ENCODE measurements around the gene MYDGF.
A peak's percentile ranks its signal among the peaks of the same experiment; 100 is the strongest.
"Not testable (repeated sequence)": the region's sequence is repeated elsewhere in the genome, so short reads cannot be mapped to it uniquely, and the experiment has no call there.

The MYDGF gene

DNA sequence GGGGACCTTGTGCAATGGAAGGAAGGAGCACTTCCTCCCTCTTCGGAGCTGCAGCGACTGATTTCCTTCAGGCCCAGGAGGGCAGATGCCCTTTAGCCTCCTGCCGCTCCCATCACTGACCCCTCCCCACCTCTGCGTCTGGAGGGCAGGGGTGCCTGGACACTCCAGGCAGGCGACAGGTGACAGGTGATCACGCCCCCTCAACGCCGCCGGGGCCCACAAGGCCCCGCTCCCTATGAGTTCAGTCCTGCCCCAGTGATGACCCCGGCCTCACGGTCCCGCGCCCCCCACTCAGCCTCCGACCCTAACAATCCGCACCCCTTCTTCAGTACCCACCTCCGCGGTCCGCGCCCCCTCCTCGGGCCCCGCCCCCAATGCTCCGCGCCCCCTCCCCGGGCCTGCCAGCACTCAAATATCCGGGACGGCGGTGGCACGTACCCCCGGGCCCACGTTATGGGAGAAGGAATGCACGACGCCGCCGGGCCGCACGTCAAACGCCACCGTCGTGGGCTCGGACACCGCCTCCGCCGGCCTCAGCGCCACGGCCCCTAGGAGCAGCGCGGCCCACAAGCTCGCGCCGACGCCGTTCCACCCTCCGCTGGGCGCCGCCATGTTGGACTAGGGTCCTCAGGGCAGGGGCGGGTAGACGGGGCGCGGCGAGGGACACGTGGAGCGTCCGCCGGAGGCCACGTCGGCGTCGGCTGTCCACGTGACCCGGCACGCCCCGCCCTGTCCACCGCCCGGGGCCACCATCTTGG, at the start of gene MYDGF:
Gene MYDGF (minus strand): TSS at position 620 of the 758 bp plus-strand sequence. CDS start 8 bp downstream, at position 612.
- DNase-seq, result peak; percentile 87

GRCh38 chr19:4719499-4719866, 49.3 kb upstream of the MYDGF start:
- no peak for DNase-seq

DNA sequence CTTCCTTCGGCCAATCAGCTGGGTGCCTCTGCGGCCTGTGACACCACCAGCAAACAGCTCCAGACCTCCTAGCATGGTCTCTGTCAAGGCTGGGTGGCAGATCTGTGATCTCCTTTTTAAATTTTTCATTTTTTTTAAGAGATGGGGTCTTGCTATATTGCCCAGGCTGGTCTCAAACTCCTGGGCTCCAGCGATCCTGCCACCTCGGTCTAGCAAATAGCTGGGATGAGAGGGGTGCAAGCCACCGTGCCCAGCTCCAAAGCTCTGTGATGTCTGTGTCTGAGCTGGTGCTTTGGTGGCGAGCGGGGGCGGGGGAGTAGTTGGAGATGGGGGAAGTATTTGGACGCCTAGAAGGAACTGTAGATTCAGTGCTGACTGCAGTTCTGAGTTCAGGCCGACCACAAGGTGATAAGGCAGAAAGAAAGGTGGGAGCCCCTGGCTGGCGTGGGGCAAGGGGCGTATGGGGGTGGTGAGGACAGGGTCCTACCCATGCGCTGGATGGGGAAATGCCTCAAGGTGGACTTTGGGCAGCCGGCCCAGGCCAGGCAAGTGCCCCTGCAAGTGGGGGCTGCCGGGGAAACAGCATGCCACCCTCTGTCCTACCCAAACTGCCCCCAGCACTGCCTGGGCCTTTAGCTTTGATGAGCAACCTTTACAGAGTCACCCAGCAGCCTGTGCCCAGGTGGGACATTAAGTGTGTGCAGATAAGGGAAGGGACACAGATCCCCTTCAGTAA, 48.0 kb upstream of the MYDGF start:
- no peak for DNase-seq

DNA sequence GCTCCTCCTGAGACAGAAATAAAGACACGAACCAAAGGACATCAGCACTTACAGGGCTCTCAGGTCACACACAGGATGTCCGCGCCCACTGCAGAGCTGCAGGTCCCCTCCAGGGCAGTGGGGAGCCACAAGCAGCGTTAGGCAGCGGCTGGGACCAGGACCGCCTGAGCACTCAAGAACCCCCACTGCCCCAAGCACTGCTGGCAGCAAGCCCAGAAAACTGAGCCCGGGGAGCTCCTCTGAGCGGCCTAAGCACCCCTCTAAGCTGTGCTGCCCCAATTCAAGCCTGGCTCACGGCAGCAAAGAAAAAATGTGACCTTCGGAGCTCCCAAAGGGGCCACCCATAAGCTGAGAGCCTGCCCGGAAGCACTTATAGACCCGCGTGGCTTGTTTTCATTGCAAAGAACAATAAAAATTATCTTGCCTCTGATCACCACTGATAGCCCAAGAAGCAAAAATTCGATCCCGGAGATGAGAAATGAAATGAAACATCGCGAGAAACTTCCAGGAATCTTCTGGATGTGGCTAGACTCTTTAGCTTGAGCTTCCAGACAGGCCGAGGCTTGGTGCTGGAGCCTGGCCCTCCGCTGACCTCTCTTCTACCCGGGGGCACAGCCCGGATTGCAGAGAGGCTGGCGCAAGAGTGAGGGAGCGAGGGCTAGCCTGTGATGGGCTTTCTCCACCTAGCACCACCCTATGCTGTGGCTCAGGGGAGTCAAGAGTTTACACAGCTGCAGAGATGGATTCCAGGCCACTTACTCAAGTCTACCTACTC, 47.2 kb upstream of the MYDGF start:
- no peak for DNase-seq

GRCh38 chr19:4715529-4716221, 45.5 kb upstream of the MYDGF start:
- DNase-seq, result no peak

DNA sequence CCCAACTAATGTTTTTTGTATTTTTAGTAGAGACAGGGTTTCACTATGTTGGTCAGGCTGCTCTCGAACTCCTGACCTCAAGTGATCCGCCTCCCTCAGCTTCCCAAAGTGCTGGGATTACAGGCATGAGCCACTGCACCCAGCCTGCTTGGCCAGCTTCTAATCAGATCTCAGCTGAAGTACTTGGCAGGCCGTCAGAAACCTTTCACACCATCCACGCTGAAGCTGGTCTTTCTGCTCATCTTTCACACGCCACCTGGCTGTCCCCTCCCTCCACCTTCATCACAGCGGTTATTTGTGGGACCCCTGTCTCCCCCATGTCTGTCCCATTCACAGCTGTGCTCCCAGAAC, 45.0 kb upstream of the MYDGF start:
- DNase-seq, result not testable (repeated sequence)

DNA sequence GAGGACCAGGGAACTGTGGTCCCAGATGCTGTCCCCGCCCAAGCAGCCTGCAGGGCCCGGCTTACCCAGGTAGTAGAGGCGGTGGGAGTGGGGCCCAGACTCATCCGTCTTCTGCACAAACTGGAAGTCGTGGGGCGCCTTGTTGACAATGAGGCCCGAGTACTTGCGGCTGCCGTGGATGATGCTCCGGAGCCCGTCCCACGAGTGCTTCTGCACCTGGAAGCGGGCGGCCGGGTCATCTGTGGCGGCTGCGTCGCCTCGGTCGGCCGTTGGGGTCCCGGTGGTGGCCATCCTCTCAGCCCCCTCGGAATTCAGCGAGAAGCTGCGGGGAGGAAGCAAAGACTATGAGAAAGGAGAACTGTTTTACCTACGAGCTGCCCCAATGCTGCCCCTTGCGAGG, 43.9 kb upstream of the MYDGF start:
- DNase-seq, result no peak

DNA sequence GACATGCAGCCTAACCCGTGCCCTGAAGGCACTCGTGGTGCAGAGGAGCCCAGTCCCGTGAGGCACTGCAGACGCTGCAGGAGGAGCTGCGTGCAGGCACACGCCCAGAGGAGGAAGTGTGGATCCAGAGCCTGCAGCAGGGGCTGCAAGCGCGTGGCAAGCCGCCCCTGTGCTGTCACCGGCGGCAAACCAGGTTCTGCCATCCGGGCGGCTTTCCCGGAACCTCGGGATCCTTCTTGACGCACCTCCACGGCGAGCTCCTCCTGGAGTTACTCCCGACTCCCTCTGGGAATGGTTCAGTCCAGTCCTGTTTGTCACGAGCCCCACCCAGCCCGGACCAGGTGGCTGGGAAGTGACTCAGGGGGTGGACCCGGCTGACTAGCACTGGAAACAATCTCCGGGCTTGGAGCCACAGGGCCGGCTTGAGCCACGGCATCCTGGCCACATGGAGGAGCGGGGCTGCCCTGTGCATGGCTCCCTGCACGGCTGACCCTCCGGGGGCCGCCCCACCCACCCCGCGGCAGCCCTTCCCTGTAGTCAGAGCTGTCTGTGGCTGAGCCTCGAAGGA, 43.3 kb upstream of the MYDGF start:
- no peak for DNase-seq

- no peak for DNase-seq
These were observed 42.6 kb upstream of the MYDGF start for GRCh38 chr19:4712771-4713170.

DNA sequence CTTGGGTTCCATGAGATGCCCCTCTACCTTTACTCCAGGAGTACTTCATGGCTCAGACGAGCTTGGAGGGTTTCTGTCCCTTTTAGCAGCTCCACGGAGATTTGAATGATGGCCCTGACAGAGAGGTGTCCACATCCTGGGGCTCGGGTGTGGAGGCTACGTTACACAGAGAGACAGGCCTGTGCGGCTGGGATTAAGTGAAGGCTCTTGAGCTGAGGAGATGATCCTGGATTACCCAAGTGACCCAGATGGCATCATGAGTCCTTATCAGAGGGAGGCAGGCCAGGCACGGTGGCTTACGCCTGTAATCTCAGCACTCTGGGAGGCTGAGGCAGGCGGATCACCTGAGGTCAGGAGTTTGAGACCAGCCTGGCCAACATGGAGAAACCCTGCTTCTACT, 41.1 kb upstream of the MYDGF start:
- DNase-seq, result no peak

DNA sequence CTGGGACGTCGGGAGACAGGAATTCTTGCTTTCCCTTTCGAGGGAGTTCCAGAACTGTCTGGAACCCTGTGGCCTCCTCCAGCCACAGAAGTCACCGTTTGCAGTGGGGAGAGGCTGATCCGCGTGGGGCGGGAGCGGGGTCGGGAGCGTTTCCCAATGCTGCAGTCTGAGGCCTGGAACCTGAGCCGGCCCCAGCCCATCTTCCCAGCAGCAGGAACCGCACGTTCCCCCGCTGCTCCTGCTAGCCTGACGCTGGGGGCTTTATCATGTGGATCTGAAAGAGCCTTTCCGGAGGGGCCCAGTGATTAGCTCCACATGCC, 40.1 kb upstream of the MYDGF start:
- no peak for DNase-seq

GRCh38 chr19:4709440-4710280, 39.5 kb upstream of the MYDGF start:
- no peak for DNase-seq

GRCh38 chr19:4707956-4708650, 38.0 kb upstream of the MYDGF start:
- DNase-seq, result no peak

DNA sequence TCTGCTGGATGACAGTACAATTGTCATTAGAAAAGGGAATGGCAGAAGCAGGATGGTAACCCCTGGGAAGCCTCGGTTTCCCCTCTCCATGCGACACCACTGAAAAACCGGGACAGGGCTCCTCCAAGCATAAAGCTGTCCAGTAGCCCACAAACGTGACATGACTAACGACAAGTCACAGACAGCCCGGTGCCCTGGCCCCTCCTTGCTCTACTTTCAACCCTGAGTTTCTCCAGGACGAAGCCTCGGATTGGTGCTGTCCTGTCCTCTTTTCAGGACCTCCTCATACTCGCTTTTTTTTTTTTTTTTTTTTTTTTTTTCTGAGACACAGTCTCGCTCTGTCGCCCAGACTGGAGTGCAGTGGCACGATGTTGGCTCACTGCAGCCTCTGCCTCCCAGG, 37.2 kb upstream of the MYDGF start:
- DNase-seq, result no peak

- DNase-seq, result no peak
These were observed 35.4 kb upstream of the MYDGF start for GRCh38 chr19:4705413-4706131.

DNA sequence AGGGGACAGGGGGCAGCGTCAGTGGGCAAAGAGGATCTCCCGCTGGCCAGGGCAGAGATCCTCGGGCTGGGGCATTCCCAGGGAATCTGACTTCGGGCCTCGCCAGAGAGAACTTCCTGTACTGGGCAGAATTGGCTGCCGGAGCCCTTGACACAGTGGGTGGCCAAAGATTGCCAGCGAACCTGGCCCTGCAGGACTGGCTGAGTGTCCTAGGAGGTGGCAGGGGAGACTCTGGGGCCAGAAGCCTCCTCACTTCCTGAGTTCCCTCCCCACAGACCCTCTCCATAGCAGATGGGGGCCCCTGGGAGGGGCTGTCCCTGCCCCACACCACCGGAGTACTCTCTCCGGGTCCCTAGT, 34.2 kb upstream of the MYDGF start:
- DNase-seq, result no peak

- no peak for DNase-seq
These were observed 33.7 kb upstream of the MYDGF start for GRCh38 chr19:4703671-4704316.

GRCh38 chr19:4702764-4703163, 32.6 kb upstream of the MYDGF start:
- DNase-seq, result no peak

DNA sequence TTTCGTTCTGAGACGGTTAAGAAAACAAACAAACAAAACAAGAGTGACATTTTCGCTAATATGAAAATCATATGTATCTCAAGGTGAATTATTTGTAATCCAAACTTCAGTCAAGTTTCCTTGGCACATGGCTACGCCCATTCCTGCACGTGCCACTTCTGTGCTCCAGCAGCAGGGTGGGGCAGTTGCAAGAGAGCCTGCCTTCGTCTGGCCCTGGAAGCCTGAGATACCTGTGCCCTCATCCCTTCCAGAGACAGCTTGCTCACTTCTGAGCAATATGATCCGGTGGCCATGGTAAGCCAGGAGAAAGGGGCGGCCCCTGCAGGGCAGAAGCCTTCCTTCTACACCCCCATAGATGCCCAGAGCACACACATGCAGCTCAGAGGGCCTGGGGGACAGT, 31.4 kb upstream of the MYDGF start:
- DNase-seq, result no peak

- DNase-seq, result no peak
These were observed 30.5 kb upstream of the MYDGF start for GRCh38 chr19:4700693-4700970.

All from NCI-H1092 (cell line).